RWPE1 (cell line): ENCODE measurements around the gene TRIM72.

ENCODE experiments used
- CTCF ChIA-PET: fragments of 350-600 bp; sonication (Branson Sonifier 250); formaldehyde crosslinking; extraction: SDS; loops from one replicate; lab custom pipeline; 2021; lab: Yijun Ruan, JAX
- POLR2A ChIA-PET: fragments of 400-600 bp; formaldehyde crosslinking; extraction: SDS; loops from one replicate; lab custom pipeline; 2020; ENCODE audit warnings: antibody characterized with exemption; ENCODE audit not compliant: low non-redundant PET; lab: Yijun Ruan, JAX
- DNase-seq: peaks from one replicate; pipeline ENCODE4 v3.0.0; 2012; ENCODE audit warnings: low spot score
- H3K27ac ChIP-seq: fragments of 450-650 bp; 2 replicates; pipeline ENCODE4 v1.5.1; 2017
- CTCF ChIP-seq: fragments of 450-650 bp; conservative IDR thresholded peaks from 2 replicates; pipeline ENCODE4 v1.5.1; 2017; ENCODE audit warnings: low read depth, mild to moderate bottlenecking

Gene TRIM72

DNA sequence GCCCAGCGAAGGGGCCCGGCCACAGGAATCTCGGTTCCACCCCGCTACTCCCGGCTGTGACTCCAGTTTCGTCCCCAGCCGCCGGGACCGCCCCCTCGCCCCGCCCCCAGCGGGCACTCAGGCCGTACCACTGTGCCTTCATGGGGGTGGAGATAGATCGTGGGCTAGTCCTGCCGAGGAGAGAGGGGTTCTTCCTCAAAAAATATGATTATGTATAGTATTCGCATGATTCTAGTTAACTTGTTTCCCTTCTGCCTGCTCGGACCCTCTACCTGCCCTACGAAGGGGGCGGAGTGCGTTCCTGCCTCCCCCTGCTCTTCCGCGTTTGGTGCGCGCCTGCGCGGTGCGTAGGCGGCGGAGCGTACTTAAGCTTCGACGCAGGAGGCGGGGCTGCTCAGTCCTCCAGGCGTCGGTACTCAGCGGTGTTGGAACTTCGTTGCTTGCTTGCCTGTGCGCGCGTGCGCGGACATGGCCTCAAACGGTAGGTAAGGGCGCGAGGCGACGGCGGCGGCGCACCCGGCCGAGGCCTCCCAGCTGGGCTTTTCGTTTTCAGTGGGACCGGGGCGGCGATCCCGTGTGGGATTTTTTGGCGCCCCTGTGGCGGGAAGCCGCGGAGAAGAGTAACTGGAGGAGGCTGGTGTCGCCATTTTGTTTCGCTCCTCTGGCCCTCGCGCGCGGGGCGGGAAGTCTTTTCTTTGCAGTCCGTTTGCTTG is 34.0 kb upstream of the TRIM72 start, which contains the start of gene FUS:
Gene FUS (plus strand): TSS at position 393 of the 713 bp plus-strand sequence. CDS start 76 bp downstream, at position 469.
- POLR2A ChIA-PET, result interaction anchor here (0.5 to 1.2 kb wide), 5 partner anchors 22 to 88 kb away, joined by 3 to 7 read pairs (median 3); partner anchors contain the start of genes KAT8, PRSS8 and PYCARD
- peak; percentile 96 for DNase-seq
- peak within 1 kb of the TSS; percentile 93 for H3K27ac ChIP-seq
- CTCF ChIA-PET, result interaction anchor here (1.0 to 1.4 kb wide), 2 partner anchors 10 to 195 kb away, joined by 3 to 5 read pairs; partner anchors contain the start of gene HSD3B7
- TF ChIP-seq CTCF, result no peak

- peak overlapping the region; percentile 93 for H3K27ac ChIP-seq
- CTCF ChIA-PET, result interaction anchor here (0.6 to 1.0 kb wide), 2 partner anchors 9 to 256 kb away, joined by 3 read pairs; no protein-coding TSS in a partner anchor
- DNase-seq, result peak; percentile 34
Observed at GRCh38 chr16:31181102-31181830, 32.7 kb upstream of the TRIM72 start.

GRCh38 chr16:31182391-31182790 is 31.5 kb upstream of the TRIM72 start:
- TF ChIP-seq CTCF, result no peak
- ChIA-PET CTCF (interaction anchor here (1.1 kb wide), 1 partner anchor 198 kb away, joined by 3 read pairs; the partner anchor contains the start of gene HSD3B7), POLR2A (no interaction called here)
- DNase-seq, result no peak
- peak overlapping the region; percentile 50 for H3K27ac ChIP-seq

More at GRCh38 chr16:31181102-31181830, 32.7 kb upstream of the TRIM72 start:
- TF ChIP-seq CTCF, result no peak
- POLR2A ChIA-PET, result no interaction called here

GRCh38 chr16:31183432-31184428 is 30.2 kb upstream of the TRIM72 start:
- POLR2A ChIA-PET, result interaction anchor here (0.5 to 0.6 kb wide), 2 partner anchors 31 to 143 kb away, joined by 4 to 7 read pairs; no protein-coding TSS in a partner anchor
- CTCF ChIA-PET, result interaction anchor here (0.7 kb wide), 1 partner anchor 33 kb away, joined by 3 read pairs; no protein-coding TSS in a partner anchor
- no peak for DNase-seq
- no peak for TF ChIP-seq CTCF
- peak overlapping the region; percentile 24 for H3K27ac ChIP-seq

DNA sequence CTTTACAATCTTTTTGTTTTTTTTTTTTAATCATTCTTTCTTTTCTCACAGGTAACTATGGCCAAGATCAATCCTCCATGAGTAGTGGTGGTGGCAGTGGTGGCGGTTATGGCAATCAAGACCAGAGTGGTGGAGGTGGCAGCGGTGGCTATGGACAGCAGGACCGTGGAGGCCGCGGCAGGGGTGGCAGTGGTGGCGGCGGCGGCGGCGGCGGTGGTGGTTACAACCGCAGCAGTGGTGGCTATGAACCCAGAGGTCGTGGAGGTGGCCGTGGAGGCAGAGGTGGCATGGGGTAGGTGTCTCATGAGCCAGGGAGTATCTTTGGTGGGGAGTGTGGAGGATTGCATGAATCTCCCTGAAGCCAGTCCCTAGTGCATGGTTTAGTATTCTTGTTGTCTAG is 29.0 kb upstream of the TRIM72 start:
- ChIA-PET CTCF (no interaction called here), POLR2A (no interaction called here)
- DNase-seq, result no peak
- TF ChIP-seq CTCF, result no peak
- peak overlapping the region; percentile 24; the same call in 1 of the 2 replicates for H3K27ac ChIP-seq
